OCI-LY1 (cell line): ENCODE measurements around the gene ZNF836.

ENCODE experiments used
- EZH2 ChIP-seq: fragments of 200-600 bp; sonication (generic), shearing (Covaris generic); IDR thresholded peaks from 2 replicates; pipeline ENCODE4 v1.8.0; 2017; ENCODE audit warnings: borderline replicate concordance, mixed run types, mild to moderate bottlenecking, antibody characterized with exemption, low read length, moderate library complexity, mixed read lengths
- TF ChIP-seq, protein P1 (sequence below): fragments of 200-600 bp; sonication (generic), shearing (Covaris generic); IDR thresholded peaks from 2 replicates; pipeline ENCODE4 v1.5.1; 2017; ENCODE audit warnings: mild to moderate bottlenecking, antibody characterized with exemption, low read length, moderate library complexity, mixed read lengths

GRCh38 chr19:52148256-52148655 is 23.2 kb downstream of the ZNF836 start:
- TF ChIP-seq EZH2, result no peak
- TF ChIP-seq, protein P1, sequence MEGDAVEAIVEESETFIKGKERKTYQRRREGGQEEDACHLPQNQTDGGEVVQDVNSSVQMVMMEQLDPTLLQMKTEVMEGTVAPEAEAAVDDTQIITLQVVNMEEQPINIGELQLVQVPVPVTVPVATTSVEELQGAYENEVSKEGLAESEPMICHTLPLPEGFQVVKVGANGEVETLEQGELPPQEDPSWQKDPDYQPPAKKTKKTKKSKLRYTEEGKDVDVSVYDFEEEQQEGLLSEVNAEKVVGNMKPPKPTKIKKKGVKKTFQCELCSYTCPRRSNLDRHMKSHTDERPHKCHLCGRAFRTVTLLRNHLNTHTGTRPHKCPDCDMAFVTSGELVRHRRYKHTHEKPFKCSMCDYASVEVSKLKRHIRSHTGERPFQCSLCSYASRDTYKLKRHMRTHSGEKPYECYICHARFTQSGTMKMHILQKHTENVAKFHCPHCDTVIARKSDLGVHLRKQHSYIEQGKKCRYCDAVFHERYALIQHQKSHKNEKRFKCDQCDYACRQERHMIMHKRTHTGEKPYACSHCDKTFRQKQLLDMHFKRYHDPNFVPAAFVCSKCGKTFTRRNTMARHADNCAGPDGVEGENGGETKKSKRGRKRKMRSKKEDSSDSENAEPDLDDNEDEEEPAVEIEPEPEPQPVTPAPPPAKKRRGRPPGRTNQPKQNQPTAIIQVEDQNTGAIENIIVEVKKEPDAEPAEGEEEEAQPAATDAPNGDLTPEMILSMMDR, result no peak
